Naive B cell (primary cell): ENCODE results near the gene CCDC200. TPM values are rescaled to one million over a fixed set of nuclear protein-coding genes. Genes with fewer than 3 reads are reported as not detected.

Experiments
- ATAC-seq, 2 donors: fragments of 150-1000 bp; cut with Tn5 transposase; 2 replicates each; pipeline ENCODE4 v1.10.0; 2021; ENCODE audit warnings: low read depth in 2 of 2, mild to moderate bottlenecking in 2 of 2, moderate library complexity in 2 of 2
- DNase-seq: peaks from one replicate; pipeline ENCODE4 v3.0.0; 2022
- H3K27ac Mint-ChIP-seq, 6 donors: one replicate each; pipeline ENCODE4 v1.8.0; 2020 to 2022; ENCODE audit warnings: mild to moderate bottlenecking in 6 of 6, mixed read lengths in 6 of 6, moderate library complexity in 5 of 6, inconsistent platforms in 2 of 6
- H3K27me3 Mint-ChIP-seq, 3 donors: one replicate each; pipeline ENCODE4 v1.8.0; 2021 to 2022; ENCODE audit warnings: mixed read lengths in 3 of 3, mild to moderate bottlenecking in 1 of 3
- H3K36me3 Mint-ChIP-seq, 2 donors: one replicate each; pipeline ENCODE4 v1.8.0; 2020 to 2022; ENCODE audit warnings: mixed read lengths in 2 of 2, inconsistent platforms in 1 of 2, mild to moderate bottlenecking in 1 of 2
- H3K4me1 Mint-ChIP-seq, 3 donors: one replicate each; pipeline ENCODE4 v1.8.0; 2020 to 2022; ENCODE audit warnings: mixed read lengths in 3 of 3, inconsistent platforms in 1 of 3, mild to moderate bottlenecking in 1 of 3, moderate library complexity in 1 of 3
- H3K4me3 Mint-ChIP-seq, 8 donors: one replicate each; pipeline ENCODE4 v1.8.0; 2020 to 2022; ENCODE audit warnings: mild to moderate bottlenecking in 8 of 8, mixed read lengths in 8 of 8, moderate library complexity in 8 of 8, inconsistent platforms in 2 of 8
- H3K9me3 Mint-ChIP-seq, 7 donors: one replicate each; pipeline ENCODE4 v1.8.0; 2020 to 2022; ENCODE audit warnings: mixed read lengths in 7 of 7, mild to moderate bottlenecking in 5 of 7, inconsistent platforms in 2 of 7, moderate library complexity in 1 of 7
- polyA plus RNA-seq, 6 donors: library from polyadenylated mRNA; unstranded; fragments of 300-500 nt; fragmentation: Illumina TruSeq; gene quantifications; one replicate each; pipeline ENCODE4 v1.2.3, GENCODE V29; 2021; ENCODE audit warnings: low read depth in 6 of 6

The CCDC200 gene
- polyA plus RNA-seq, 6 donors from 2014 or later = 0.45 to 8.1 (median 0.96) TPM; not detected in 2

DNA sequence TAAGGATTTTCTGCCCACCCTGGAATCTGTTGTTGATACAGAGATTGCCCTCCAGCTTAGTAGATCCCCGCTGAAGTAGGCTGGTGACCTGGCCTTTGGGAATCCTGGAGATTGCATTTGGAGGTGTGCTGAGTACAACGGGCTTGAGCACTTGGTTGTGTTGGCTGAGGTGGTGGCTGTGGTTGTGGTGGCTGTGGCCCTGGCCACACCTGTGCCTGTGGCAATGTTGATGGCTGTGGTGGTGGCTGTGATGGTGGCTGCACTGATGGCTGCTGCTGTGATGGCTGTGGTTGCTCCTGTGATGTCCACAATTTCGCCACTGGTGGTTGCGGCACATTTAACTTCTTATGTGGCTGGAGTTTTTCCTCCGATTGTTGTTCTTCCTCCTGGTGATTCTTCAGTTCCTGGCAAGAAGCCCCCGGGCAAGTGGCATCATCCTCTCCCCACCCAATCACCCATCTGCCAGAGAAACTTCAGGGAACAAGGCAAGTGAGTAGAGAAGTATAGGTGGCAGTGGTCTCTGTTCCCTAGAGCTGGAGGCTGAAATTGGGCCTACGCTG is 4.2 kb downstream of the CCDC200 start:
- peaks cover 0 to 2% of the 10 kb centered on the region in 2 donors for H3K36me3 Mint-ChIP-seq
- H3K4me3 Mint-ChIP-seq = no peak overlapping the region
- no peaks in the 10 kb centered on the region for H3K9me3 Mint-ChIP-seq
- peak overlapping the region in 2 of 6 donors; percentile 70 to 90 for H3K27ac Mint-ChIP-seq
- peaks cover 0 to 28% (median 13%) of the 10 kb centered on the region in 3 donors for H3K4me1 Mint-ChIP-seq
- DNase-seq (no peak), ATAC-seq (no peak)
- H3K27me3 Mint-ChIP-seq = no peaks in the 10 kb centered on the region

GRCh38 chr17:43220511-43221125 is 7.8 kb downstream of the CCDC200 start:
- Mint-ChIP-seq H3K36me3 (peaks cover 0 to 22% of the 10 kb centered on the region in 2 donors), H3K4me3 (no peak overlapping the region), H3K27me3 (no peaks in the 10 kb centered on the region), H3K4me1 (peaks cover 5 to 53% (median 26%) of the 10 kb centered on the region in 3 donors), H3K27ac (peak overlapping the region in 2 of 6 donors; percentile 59 to 63), H3K9me3 (no peaks in the 10 kb centered on the region)
- ATAC-seq = no peak
- no peak for DNase-seq

DNA sequence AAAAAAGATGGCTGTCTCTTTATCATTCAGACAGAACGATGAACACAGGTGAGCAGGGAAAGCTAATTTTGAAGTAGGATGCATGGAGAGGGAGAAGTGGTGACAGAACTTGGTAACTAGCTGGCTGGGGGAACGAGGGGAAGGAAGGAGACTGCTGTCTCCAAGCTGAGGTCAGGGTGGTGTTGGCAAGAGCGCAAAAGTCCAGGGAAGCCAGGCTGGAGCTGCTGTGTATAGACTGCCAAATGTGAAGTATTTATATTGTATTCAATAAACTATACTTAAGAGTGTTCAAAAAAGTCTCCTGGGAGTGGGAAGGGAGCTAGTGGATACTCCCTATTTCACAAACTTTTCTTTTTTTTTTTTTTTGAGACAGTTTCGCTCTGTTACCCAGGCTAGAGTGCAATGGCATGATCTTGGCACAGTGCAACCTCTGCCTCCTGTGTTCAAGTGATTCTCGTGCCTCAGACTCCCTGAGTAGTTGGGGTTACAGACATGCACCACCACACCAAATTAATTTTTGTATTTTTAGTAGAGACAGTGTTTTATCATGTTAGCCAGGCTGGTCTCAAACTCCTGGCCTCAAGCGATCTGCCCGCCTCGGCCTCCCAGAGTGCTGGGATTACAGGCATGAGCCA is 8.6 kb downstream of the CCDC200 start:
- peak overlapping the region in 3 of 6 donors; percentile 86 to 96 (median 91) for H3K27ac Mint-ChIP-seq
- H3K36me3 Mint-ChIP-seq = peaks cover 0 to 24% of the 10 kb centered on the region in 2 donors

DNA sequence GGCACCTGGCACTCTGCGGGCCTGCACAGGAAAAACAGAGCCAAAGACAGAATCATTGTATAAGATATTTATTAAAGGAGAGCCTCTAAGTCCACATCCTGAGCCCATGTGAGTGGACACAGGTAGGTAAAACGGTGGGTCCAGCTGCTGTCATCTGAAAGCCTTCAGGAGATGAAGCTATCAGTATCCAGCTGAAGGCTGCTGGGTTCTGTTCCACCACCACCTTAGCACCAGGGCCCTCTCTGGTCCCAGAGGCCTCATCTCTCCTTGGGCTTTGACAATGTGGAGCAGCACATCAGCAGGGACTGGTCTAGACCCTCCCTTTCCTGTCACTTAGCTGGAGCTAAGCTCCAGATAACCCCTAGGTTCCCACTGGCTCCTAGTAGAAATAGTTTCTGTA is 9.4 kb downstream of the CCDC200 start:
- ATAC-seq (no peak), DNase-seq (no peak)
- peaks cover 5 to 55% (median 29%) of the 10 kb centered on the region in 3 donors for H3K4me1 Mint-ChIP-seq
- H3K27me3 Mint-ChIP-seq = no peaks in the 10 kb centered on the region
- H3K27ac Mint-ChIP-seq = peak overlapping the region in 4 of 6 donors; percentile 18 to 65 (median 32)
- peaks cover 0 to 24% of the 10 kb centered on the region in 2 donors for H3K36me3 Mint-ChIP-seq
- no peaks in the 10 kb centered on the region for H3K9me3 Mint-ChIP-seq
- H3K4me3 Mint-ChIP-seq = no peak overlapping the region

More for the DNA sequence above, 8.6 kb downstream of the CCDC200 start:
- DNase-seq = no peak
- ATAC-seq = no peak
- Mint-ChIP-seq H3K9me3 (no peaks in the 10 kb centered on the region), H3K27me3 (no peaks in the 10 kb centered on the region), H3K4me1 (peaks cover 5 to 55% (median 29%) of the 10 kb centered on the region in 3 donors), H3K4me3 (no peak overlapping the region)

GRCh38 chr17:43217614-43218087 is 10.8 kb downstream of the CCDC200 start:
- H3K9me3 Mint-ChIP-seq = no peaks in the 10 kb centered on the region
- H3K36me3 Mint-ChIP-seq = peaks cover 0 to 24% of the 10 kb centered on the region in 2 donors
- H3K27me3 Mint-ChIP-seq = no peaks in the 10 kb centered on the region
- no peak for DNase-seq
- peaks cover 15 to 69% (median 37%) of the 10 kb centered on the region in 3 donors for H3K4me1 Mint-ChIP-seq
- H3K27ac Mint-ChIP-seq = peak overlapping the region; percentile 26 to 88 (median 60)
- no peak for ATAC-seq
- H3K4me3 Mint-ChIP-seq = no peak overlapping the region

GRCh38 chr17:43216762-43217613 is 11.4 kb downstream of the CCDC200 start:
- Mint-ChIP-seq H3K9me3 (no peaks in the 10 kb centered on the region), H3K4me1 (peaks cover 22 to 75% (median 43%) of the 10 kb centered on the region in 3 donors), H3K4me3 (peak overlapping the region in 1 of 8 donors; percentile 47), H3K27ac (peak overlapping the region in 2 of 6 donors; percentile 26 to 59), H3K27me3 (no peaks in the 10 kb centered on the region), H3K36me3 (peaks cover 0 to 24% of the 10 kb centered on the region in 2 donors)
- no peak for DNase-seq
- no peak for ATAC-seq

DNA sequence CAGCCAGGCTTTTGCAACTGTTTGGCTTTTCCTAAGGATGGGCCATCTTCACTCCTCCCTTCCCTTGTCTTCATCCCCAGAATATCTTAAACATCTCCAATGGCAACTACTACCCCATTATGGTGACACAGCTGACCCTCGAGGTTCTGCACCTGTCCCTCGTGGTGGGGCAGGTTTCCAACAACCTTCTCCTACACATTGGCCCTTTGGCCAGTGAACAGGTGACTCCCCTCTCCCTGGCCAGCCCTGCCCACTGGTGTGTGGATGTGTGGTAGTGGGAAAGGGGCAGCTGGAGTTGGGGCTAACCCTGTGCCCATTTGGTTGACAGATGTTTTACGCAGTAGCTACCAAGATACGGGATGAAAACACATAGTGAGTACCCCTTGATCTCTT is 12.1 kb downstream of the CCDC200 start:
- H3K27ac Mint-ChIP-seq = no peak overlapping the region

DNA sequence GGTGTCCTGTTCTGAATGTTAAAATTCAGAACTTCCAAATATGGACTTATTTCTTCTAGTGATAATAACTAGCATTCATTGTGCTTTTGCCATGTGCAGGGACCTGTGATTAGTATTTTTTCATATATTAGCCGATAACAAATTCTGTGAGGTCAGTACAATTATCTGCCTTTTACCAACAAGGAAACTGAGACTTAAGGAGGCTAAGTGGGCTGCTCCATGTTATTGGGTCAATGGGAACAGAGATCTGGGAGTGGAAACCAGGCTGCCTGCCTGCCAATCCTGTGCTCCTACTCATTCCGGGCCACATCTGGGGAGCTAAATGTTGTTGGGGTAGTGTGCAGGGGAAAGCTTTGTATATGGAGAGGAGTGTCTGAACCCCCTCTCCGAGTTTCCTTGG is 13.1 kb downstream of the CCDC200 start:
- H3K4me1 Mint-ChIP-seq = peaks cover 29 to 68% (median 56%) of the 10 kb centered on the region in 3 donors
- ATAC-seq = no peak

More for the DNA sequence above, 12.1 kb downstream of the CCDC200 start:
- Mint-ChIP-seq H3K9me3 (no peaks in the 10 kb centered on the region), H3K4me3 (peak overlapping the region in 1 of 8 donors; percentile 67), H3K4me1 (peaks cover 22 to 73% (median 47%) of the 10 kb centered on the region in 3 donors), H3K36me3 (peaks cover 0 to 24% of the 10 kb centered on the region in 2 donors), H3K27me3 (no peaks in the 10 kb centered on the region)
- ATAC-seq (no peak), DNase-seq (no peak)

GRCh38 chr17:43213545-43213944 is 14.9 kb downstream of the CCDC200 start:
- ATAC-seq (no peak), DNase-seq (no peak)
- Mint-ChIP-seq H3K36me3 (peaks cover 0 to 23% of the 10 kb centered on the region in 2 donors), H3K9me3 (no peaks in the 10 kb centered on the region), H3K27ac (peak overlapping the region in 2 of 6 donors; percentile 99 to 100), H3K27me3 (no peaks in the 10 kb centered on the region), H3K4me3 (peak overlapping the region; percentile 88 to 100 (median 99)), H3K4me1 (peaks cover 29 to 55% (median 54%) of the 10 kb centered on the region in 3 donors)

More for the DNA sequence above, 13.1 kb downstream of the CCDC200 start:
- peak overlapping the region in 1 of 8 donors; percentile 67 for H3K4me3 Mint-ChIP-seq
- no peak for DNase-seq
- H3K27ac Mint-ChIP-seq = peak overlapping the region in 3 of 6 donors; percentile 27 to 71 (median 44)
- H3K9me3 Mint-ChIP-seq = no peaks in the 10 kb centered on the region
- peaks cover 0 to 24% of the 10 kb centered on the region in 2 donors for H3K36me3 Mint-ChIP-seq
- H3K27me3 Mint-ChIP-seq = no peaks in the 10 kb centered on the region

DNA sequence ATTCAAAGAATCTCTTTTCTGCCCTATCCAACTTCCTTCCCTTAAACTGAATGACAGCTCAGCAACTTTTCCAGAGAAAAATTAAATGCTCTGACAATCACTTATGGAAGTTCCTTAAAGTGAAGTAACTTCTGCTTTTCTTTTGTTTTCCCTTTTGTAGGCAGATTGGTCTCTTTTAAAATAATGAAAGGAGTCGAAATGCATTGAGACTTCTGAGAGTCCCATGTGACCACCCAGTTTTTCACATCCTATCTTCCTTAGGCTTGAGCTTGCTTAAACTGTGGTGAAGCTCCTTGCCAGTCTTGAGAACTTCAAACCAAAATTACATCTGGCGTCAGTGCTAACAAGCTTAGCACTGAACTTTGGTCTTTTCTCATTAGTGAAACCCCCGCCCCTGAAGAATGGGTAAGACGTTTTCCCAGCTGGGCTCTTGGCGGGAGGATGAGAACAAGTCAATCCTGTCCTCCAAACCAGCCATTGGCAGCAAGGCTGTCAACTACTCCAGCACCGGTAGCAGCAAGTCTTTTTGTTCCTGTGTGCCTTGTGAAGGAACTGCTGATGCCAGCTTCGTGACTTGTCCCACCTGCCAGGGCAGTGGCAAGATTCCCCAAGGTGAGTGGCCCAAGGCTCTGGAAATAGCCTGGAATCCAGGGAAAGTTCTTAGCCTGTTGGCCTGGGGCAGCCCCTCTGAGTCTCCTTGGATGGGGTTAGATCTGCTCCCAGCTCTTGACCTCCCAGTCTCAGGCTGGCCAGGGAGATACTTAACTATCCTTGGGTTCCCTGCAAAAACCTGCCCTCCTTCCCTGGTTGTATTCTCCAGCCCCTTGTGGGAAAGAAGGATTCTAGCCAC is 15.6 kb downstream of the CCDC200 start:
- peaks cover 27 to 53% (median 52%) of the 10 kb centered on the region in 3 donors for H3K4me1 Mint-ChIP-seq
- no peaks in the 10 kb centered on the region for H3K27me3 Mint-ChIP-seq
- DNase-seq (peak; percentile 12), ATAC-seq (no peak)
- H3K27ac Mint-ChIP-seq = peak overlapping the region; percentile 88 to 100 (median 99)
- peak overlapping the region; percentile 88 to 100 (median 99) for H3K4me3 Mint-ChIP-seq
- no peaks in the 10 kb centered on the region for H3K9me3 Mint-ChIP-seq
- H3K36me3 Mint-ChIP-seq = peaks cover 0 to 19% of the 10 kb centered on the region in 2 donors

- peak; percentile 73 for DNase-seq
- Mint-ChIP-seq H3K36me3 (peaks cover 0 to 13% of the 10 kb centered on the region in 2 donors), H3K4me1 (peaks cover 24 to 48% (median 45%) of the 10 kb centered on the region in 3 donors), H3K4me3 (peak within 1 kb of the TSS; percentile 88 to 100 (median 99)), H3K9me3 (no peaks in the 10 kb centered on the region), H3K27me3 (no peaks in the 10 kb centered on the region), H3K27ac (peak within 1 kb of the TSS; percentile 88 to 100 (median 99))
- peak; percentile 85 to 87 for ATAC-seq
Measured at GRCh38 chr17:43211480-43212402, 16.7 kb downstream of the CCDC200 start, which contains the start of gene TMEM106A. Gene TMEM106A, plus strand, starts transcription at chr17:43211875. Its CDS starts 1,167 bp downstream, at chr17:43213042.
